ENCODE data around the gene ZNF730. TPM values are rescaled to one million over a fixed set of nuclear protein-coding genes. Genes with fewer than 3 reads are reported as not detected.
"Not testable (repeated sequence)": the region's sequence is repeated elsewhere in the genome, so short reads cannot be mapped to it uniquely, and the experiment has no call there.

ZNF730 gene
- total RNA-seq, 1 donor = 2.3 TPM

DNA sequence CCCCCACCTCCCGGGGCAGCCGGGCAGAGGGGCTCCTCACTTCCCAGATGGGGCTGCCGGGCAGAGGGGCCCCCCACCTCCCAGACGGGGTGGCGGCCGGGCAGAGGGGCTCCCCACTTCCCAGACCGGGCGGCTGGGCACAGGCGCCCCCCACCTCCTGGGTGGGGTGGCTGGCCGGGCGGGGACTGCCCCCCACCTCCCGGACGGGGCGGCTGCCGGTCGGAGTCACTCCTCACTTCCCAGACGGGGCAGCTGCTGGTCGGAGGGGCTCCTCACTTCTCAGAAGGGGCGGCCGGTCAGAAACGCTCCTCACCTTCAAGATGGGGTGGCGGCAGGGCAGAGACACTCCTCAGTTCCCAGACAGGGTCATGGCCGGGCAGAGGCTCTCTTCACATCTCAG is 43.9 kb downstream of the ZNF730 start:
- no peak for DNase-seq (ENCODE audit: low read depth)
- no peak overlapping the region for H3K4me3 ChIP-seq (ENCODE audit: low read depth, low read length)
- TF ChIP-seq CTCF (IDR thresholded peaks at IDR 0.05; ENCODE audit: insufficient read depth, low read length) = no peak

GRCh38 chr19:23168286-23168685 is 51.5 kb downstream of the ZNF730 start:
- not testable (repeated sequence) for H3K4me3 ChIP-seq (ENCODE audit: low read depth, low read length); DNase-seq (ENCODE audit: low read depth)

DNA sequence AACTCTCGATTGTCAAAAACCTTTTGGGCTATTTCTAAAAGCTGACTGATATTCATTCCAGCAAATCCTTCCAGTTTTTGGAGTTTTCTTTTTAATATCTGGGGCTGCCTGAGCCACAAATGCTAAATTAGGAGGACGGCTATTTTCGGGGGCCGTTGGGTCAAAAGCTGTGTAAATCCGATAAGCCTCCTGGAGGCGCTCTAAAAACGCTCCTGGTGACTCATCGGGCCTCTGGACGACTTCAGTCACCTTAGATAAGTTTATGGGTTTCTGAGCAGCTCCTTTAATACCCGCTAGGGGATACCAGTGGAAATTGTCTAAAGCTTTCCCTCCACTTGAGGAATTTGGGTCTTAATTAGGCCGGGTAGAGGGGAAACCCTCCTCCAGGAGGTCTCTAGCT is 66.4 kb downstream of the ZNF730 start:
- H3K4me3 ChIP-seq (ENCODE audit: low read depth, low read length) = no peak overlapping the region
- DNase-seq (ENCODE audit: low read depth) = no peak
- TF ChIP-seq CTCF (IDR thresholded peaks at IDR 0.05; ENCODE audit: insufficient read depth, low read length) = no peak

DNA sequence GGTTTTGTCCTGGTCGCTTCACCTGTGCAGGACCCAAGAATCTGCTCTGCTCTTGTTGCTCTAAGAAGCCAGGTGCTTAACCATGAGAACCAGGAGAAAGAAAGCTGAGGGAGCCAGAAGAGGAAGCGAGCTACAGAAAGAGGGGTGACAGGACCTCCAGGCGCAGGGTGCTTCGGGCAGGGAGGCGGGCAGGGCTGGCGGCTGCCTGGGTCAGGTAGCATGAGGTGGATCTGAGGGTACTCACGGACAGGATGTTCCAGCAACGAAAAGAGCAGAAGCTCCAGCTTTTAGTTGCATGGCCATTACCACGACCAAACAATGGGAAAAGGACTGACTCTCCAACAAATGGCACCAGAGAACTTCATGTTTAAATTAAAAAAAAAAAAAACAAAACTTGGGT is 73.5 kb downstream of the ZNF730 start:
- H3K4me3 ChIP-seq (ENCODE audit: low read depth, low read length) = no peak overlapping the region
- DNase-seq (ENCODE audit: low read depth) = no peak
- no peak for TF ChIP-seq CTCF (IDR thresholded peaks at IDR 0.05; ENCODE audit: insufficient read depth, low read length)

Other genes starting within 250 kb of the ZNF730 start
- not detected in 2 replicates for gene ZNF728, start 113.8 kb upstream of the ZNF730 start, total RNA-seq (ENCODE audit: low replicate concordance)
- 3.1 and 15.1 TPM in 2 replicates for gene ZNF724, start 133.4 kb downstream of the ZNF730 start, total RNA-seq (ENCODE audit: low replicate concordance)

All from fibroblast of the aortic adventitia (primary cell).